LNCaP clone FGC (cell line): ENCODE results near the gene IAPP.
"Not testable (repeated sequence)": the region's sequence is repeated elsewhere in the genome, so short reads cannot be mapped to it uniquely, and the experiment has no call there.

Experiments
- DNase-seq: peaks from one replicate; pipeline ENCODE4 v3.0.0-alpha.2; 2011; ENCODE audit warnings: low read depth
- H3K4me3 ChIP-seq: 2 replicates; pipeline ENCODE4 v1.5.1; 2011; ENCODE audit warnings: mild to moderate bottlenecking, low read depth, low read length, control low read depth
- TF ChIP-seq, protein P1 (sequence below): IDR thresholded peaks from 2 replicates; pipeline ENCODE4 v1.5.1; 2012; ENCODE audit warnings: mild to moderate bottlenecking; ENCODE audit not compliant: control insufficient read depth, insufficient read depth; ENCODE audit errors: extremely low read depth

Gene IAPP

DNA sequence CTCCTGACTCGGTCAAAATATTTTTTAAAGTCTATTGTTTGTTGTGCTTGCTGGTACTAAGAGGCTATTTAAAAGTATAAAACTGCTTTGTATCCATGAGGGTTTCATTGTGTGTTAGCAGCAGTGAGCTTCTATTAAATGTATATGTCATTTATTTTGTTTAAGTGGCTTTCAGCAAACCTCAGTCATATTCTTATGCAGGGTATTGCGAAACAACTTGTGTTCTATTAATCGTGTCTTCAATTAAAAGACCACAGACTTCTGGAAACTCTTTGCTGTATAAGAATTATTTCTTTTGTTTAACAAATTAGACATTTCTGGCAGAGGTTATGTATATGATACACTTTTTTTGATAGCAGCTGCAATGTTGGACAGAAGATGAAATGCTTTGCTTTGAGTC lies 6.5 kb downstream of the IAPP start:
- H3K4me3 ChIP-seq: no peak overlapping the region
- DNase-seq: no peak
- TF ChIP-seq, protein P1, sequence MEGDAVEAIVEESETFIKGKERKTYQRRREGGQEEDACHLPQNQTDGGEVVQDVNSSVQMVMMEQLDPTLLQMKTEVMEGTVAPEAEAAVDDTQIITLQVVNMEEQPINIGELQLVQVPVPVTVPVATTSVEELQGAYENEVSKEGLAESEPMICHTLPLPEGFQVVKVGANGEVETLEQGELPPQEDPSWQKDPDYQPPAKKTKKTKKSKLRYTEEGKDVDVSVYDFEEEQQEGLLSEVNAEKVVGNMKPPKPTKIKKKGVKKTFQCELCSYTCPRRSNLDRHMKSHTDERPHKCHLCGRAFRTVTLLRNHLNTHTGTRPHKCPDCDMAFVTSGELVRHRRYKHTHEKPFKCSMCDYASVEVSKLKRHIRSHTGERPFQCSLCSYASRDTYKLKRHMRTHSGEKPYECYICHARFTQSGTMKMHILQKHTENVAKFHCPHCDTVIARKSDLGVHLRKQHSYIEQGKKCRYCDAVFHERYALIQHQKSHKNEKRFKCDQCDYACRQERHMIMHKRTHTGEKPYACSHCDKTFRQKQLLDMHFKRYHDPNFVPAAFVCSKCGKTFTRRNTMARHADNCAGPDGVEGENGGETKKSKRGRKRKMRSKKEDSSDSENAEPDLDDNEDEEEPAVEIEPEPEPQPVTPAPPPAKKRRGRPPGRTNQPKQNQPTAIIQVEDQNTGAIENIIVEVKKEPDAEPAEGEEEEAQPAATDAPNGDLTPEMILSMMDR: no peak

DNA sequence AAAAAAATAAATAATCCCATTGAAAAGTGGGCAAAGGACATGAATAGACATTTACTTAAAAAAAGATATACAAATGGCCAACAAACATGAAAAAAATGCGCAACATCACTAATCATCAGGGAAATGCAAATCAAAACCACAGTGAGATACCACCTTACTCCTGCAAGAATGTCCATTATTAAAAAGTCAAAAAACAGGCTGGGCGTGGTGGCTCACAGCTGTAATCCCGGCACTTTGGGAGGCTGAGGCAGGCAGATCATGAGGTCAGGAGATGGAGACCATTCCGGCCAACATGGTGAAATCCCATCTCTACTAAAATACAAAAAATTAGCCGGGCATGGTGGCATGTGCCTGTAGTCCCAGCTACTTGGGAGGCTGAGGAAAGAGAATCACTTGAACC lies 8.6 kb downstream of the IAPP start:
- not testable (repeated sequence) for H3K4me3 ChIP-seq, DNase-seq

DNA sequence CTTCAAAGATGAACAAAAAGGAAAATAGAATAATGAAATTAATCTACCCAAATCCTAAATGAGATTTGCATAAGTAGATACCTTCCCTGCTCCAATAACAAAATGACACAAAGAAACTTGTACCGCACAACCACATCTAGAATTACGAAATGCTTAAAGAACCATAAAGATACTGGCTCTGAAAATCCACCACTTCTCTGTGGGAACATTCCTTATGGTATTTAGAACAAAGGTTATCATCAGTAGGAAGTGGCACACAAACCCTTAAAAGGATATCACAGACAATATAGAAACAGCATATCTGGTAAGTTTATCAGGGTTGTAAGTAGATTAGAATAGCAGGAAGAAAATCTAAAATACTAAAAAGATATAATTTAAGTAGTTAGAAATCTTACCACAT lies 11.6 kb downstream of the IAPP start:
- no peak for DNase-seq
- no peak overlapping the region for H3K4me3 ChIP-seq
- TF ChIP-seq, protein P1: no peak

DNA sequence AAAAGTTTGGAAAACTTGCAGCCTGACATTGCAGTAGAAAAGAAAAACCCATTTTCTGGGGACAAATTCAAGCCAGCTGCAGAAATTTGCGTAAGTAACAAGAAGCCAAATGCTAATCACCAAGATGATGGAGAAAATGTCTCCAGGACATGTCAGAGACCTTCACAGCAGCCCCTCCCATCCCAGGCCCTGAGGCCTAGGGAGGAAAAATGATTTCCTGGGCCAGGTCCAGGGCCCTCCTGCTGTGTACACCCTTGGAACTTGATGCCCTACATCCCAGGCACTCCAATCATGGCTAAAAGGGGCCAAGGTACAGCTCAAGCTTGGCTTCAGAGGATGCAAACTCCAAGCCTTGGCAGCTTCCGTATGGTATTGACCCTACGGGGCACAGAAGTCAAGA lies 14.5 kb downstream of the IAPP start:
- no peak for DNase-seq
- no peak overlapping the region for H3K4me3 ChIP-seq
- TF ChIP-seq, protein P1: no peak

DNA sequence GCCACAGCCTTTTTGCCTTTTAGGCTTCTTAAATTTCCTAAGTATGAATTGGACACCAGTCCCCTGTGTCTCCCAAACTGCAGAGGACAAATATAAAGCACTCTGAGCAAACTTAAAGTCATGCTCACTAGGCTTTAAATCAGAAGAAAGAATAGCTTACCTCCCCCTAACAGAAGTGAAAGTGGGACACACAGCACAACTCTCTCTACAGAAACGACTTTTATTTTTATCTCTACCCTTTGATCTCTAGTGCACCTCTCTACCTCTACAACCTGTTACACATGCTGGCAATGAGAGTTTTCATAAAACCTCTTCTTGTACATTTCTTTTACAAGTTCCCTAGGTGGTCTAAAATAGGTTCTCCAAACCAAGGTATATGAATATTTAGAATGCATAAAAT lies 19.7 kb downstream of the IAPP start:
- TF ChIP-seq, protein P1: no peak
- H3K4me3 ChIP-seq: no peak overlapping the region
- DNase-seq: no peak

DNA sequence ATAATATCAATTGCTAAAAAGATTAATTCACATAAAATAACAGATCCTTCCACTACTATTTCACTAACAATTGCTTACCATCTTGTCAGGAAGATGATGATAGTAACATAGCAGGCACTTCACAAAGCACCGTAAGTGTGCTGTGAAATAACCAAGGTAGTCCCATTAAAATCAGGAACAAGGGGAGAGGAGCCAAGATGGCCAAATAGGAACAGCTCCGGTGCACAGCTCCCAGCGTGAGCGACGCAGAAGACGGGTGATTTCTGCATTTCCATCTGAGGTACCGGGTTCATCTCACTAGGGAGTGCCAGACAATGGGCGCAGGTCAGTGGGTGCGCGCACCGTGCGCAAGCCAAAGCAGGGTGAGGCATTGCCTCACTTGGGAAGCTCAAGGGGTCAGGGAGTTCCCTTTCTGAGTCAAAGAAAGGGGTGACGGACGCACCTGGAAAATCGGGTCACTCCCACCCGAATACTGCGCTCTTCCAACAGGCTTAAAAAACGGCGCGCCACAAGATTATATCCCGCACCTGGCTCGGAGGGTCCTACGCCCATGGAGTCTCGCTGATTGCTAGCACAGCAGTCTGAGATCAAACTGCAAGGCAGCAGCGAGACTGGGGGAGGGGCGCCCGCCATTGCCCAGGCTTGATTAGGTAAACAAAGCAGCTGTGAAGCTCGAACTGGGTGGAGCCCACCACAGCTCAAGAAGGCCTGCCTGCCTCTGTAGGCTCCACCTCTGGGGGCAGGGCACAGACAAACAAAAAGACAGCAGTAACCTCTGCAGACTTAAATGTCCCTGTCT lies 22.3 kb downstream of the IAPP start:
- not testable (repeated sequence) for DNase-seq, H3K4me3 ChIP-seq

DNA sequence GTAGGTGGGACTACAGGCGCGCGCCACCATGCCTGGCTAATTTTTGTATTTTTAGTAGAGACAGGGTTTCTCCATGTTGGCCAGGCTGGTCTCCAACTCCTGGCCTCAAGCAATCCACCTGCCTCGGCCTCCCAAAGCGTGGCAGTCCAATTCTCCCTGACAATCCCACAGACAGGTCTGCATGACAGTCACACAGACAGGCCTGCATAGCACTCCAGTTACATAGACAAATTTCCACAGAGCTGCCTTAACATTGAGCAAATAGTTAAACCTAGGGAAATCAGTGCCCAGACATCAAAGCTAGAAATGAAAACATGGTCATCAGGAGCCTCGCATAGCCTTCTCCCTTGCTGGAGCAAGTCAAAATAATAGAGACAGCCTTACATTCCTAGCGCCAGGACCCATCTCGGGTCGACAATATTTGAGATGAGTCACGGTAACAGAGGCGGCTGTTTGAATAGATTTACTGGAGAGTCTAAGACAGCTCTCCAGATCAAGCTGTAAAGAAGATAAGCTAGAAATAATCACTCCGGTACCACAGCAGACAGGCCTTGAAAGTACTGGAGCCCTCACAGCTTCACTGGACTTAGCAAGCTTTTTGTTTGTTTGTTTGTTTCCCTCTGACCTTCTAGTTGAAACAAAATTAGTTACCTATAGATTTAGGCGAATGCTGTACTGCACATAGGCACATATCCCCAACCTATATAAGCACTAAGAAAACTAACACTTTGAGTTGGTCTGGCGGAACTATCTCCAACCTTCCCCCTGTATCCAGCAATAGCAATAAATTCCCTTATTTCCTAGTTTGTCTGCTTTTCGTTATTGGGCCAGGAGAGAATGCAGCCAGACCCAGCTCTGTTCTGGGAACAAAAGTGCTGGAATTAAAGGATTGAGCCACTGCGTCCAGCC lies 40.9 kb downstream of the IAPP start:
- TF ChIP-seq, protein P1: no peak
- H3K4me3 ChIP-seq: no peak overlapping the region
- no peak for DNase-seq
